ENCODE data around the gene EPHA8. TPM values are rescaled to one million over a fixed set of nuclear protein-coding genes. Genes with fewer than 3 reads are reported as not detected.

Gene EPHA8
- polyA plus RNA-seq, 1 donor from 2014 or later, result not detected

- Mint-ChIP-seq H3K27me3 (peaks cover 27% of the 10 kb centered on the region), H3K9me3 (no peaks in the 10 kb centered on the region), H3K4me1 (peaks cover 0 to 2% (median 0%) of the 10 kb centered on the region in 3 donors), H3K4me3 (no peak overlapping the region), H3K36me3 (peaks cover 2% of the 10 kb centered on the region), H3K27ac (no peak overlapping the region)
These were observed 15.3 kb upstream of the EPHA8 start for GRCh38 chr1:22547818-22548462.

- no peaks in the 10 kb centered on the region for H3K9me3 Mint-ChIP-seq
- H3K4me1 Mint-ChIP-seq, result no peaks in the 10 kb centered on the region
- H3K4me3 Mint-ChIP-seq, result no peak overlapping the region
- H3K36me3 Mint-ChIP-seq, result peaks cover 2% of the 10 kb centered on the region
- peaks cover 34% of the 10 kb centered on the region for H3K27me3 Mint-ChIP-seq
- no peak overlapping the region for H3K27ac Mint-ChIP-seq
These were observed 13.3 kb upstream of the EPHA8 start for GRCh38 chr1:22550021-22550420.

- Mint-ChIP-seq H3K27me3 (peaks cover 43% of the 10 kb centered on the region), H3K27ac (no peak overlapping the region), H3K4me1 (peaks cover 0 to 2% (median 0%) of the 10 kb centered on the region in 3 donors), H3K4me3 (no peak overlapping the region), H3K9me3 (no peaks in the 10 kb centered on the region), H3K36me3 (peaks cover 2% of the 10 kb centered on the region)
These were observed 11.7 kb upstream of the EPHA8 start for GRCh38 chr1:22551591-22551990.

GRCh38 chr1:22552021-22552420 is 11.3 kb upstream of the EPHA8 start:
- peaks cover under 1% of the 10 kb centered on the region for H3K36me3 Mint-ChIP-seq
- H3K27me3 Mint-ChIP-seq, result peaks cover 46% of the 10 kb centered on the region
- peaks cover 0 to 3% (median 0%) of the 10 kb centered on the region in 3 donors for H3K9me3 Mint-ChIP-seq
- no peak overlapping the region for H3K27ac Mint-ChIP-seq
- H3K4me3 Mint-ChIP-seq, result no peak overlapping the region
- peaks cover 0 to 4% (median 0%) of the 10 kb centered on the region in 3 donors for H3K4me1 Mint-ChIP-seq

- peaks cover 52% of the 10 kb centered on the region for H3K27me3 Mint-ChIP-seq
- H3K4me1 Mint-ChIP-seq, result peaks cover 0 to 4% (median 0%) of the 10 kb centered on the region in 3 donors
- H3K4me3 Mint-ChIP-seq, result no peak overlapping the region
- H3K36me3 Mint-ChIP-seq, result no peaks in the 10 kb centered on the region
- no peak overlapping the region for H3K27ac Mint-ChIP-seq
- H3K9me3 Mint-ChIP-seq, result peaks cover 0 to 3% (median 0%) of the 10 kb centered on the region in 3 donors
These were observed 10.0 kb upstream of the EPHA8 start for GRCh38 chr1:22553104-22553880.

GRCh38 chr1:22553991-22554522 is 9.2 kb upstream of the EPHA8 start:
- Mint-ChIP-seq H3K9me3 (peaks cover 0 to 3% (median 0%) of the 10 kb centered on the region in 3 donors), H3K4me1 (peaks cover 0 to 4% (median 0%) of the 10 kb centered on the region in 3 donors), H3K27me3 (peaks cover 48% of the 10 kb centered on the region), H3K36me3 (no peaks in the 10 kb centered on the region), H3K27ac (no peak overlapping the region), H3K4me3 (no peak overlapping the region)

- Mint-ChIP-seq H3K4me3 (no peak overlapping the region), H3K27ac (no peak overlapping the region), H3K4me1 (peaks cover 0 to 4% (median 0%) of the 10 kb centered on the region in 3 donors), H3K9me3 (peaks cover 0 to 3% (median 0%) of the 10 kb centered on the region in 3 donors), H3K27me3 (peaks cover 50% of the 10 kb centered on the region), H3K36me3 (no peaks in the 10 kb centered on the region)
These were observed 8.0 kb upstream of the EPHA8 start for GRCh38 chr1:22555371-22555656.

GRCh38 chr1:22556391-22557104 is 6.7 kb upstream of the EPHA8 start:
- Mint-ChIP-seq H3K27ac (no peak overlapping the region), H3K9me3 (peaks cover 0 to 3% (median 0%) of the 10 kb centered on the region in 3 donors), H3K27me3 (peaks cover 52% of the 10 kb centered on the region), H3K36me3 (no peaks in the 10 kb centered on the region), H3K4me1 (peaks cover 0 to 4% (median 0%) of the 10 kb centered on the region in 3 donors), H3K4me3 (no peak overlapping the region)

- Mint-ChIP-seq H3K4me1 (peaks cover 0 to 4% (median 0%) of the 10 kb centered on the region in 3 donors), H3K36me3 (no peaks in the 10 kb centered on the region), H3K4me3 (no peak overlapping the region), H3K27ac (no peak overlapping the region), H3K27me3 (peaks cover 59% of the 10 kb centered on the region), H3K9me3 (peaks cover 0 to 3% (median 0%) of the 10 kb centered on the region in 3 donors)
These were observed 5.8 kb upstream of the EPHA8 start for GRCh38 chr1:22557341-22557950.

- no peaks in the 10 kb centered on the region for H3K36me3 Mint-ChIP-seq
- H3K27me3 Mint-ChIP-seq, result peaks cover 46% of the 10 kb centered on the region
- H3K4me3 Mint-ChIP-seq, result peak overlapping the region in 3 of 4 donors; percentile 25 to 75 (median 47)
- no peak overlapping the region for H3K27ac Mint-ChIP-seq
- H3K9me3 Mint-ChIP-seq, result no peaks in the 10 kb centered on the region
- H3K4me1 Mint-ChIP-seq, result no peaks in the 10 kb centered on the region
These were observed 648 bp downstream of the EPHA8 start for GRCh38 chr1:22563671-22564602.

- H3K36me3 Mint-ChIP-seq, result no peaks in the 10 kb centered on the region
- H3K27me3 Mint-ChIP-seq, result peaks cover 29% of the 10 kb centered on the region
- no peaks in the 10 kb centered on the region for H3K4me1 Mint-ChIP-seq
- H3K9me3 Mint-ChIP-seq, result no peaks in the 10 kb centered on the region
- no peak overlapping the region for H3K4me3 Mint-ChIP-seq
- no peak overlapping the region for H3K27ac Mint-ChIP-seq
These were observed 2.9 kb downstream of the EPHA8 start for GRCh38 chr1:22566161-22566560.

GRCh38 chr1:22567197-22567596 is 3.9 kb downstream of the EPHA8 start:
- H3K27ac Mint-ChIP-seq, result no peak overlapping the region
- H3K9me3 Mint-ChIP-seq, result no peaks in the 10 kb centered on the region
- no peaks in the 10 kb centered on the region for H3K36me3 Mint-ChIP-seq
- peaks cover 20% of the 10 kb centered on the region for H3K27me3 Mint-ChIP-seq
- H3K4me1 Mint-ChIP-seq, result no peaks in the 10 kb centered on the region
- no peak overlapping the region for H3K4me3 Mint-ChIP-seq

GRCh38 chr1:22567994-22568393 is 4.7 kb downstream of the EPHA8 start:
- Mint-ChIP-seq H3K4me3 (no peak overlapping the region), H3K36me3 (no peaks in the 10 kb centered on the region), H3K9me3 (no peaks in the 10 kb centered on the region), H3K27ac (no peak overlapping the region), H3K4me1 (no peaks in the 10 kb centered on the region), H3K27me3 (peaks cover 14% of the 10 kb centered on the region)

GRCh38 chr1:22569269-22569668 is 6.0 kb downstream of the EPHA8 start:
- Mint-ChIP-seq H3K36me3 (no peaks in the 10 kb centered on the region), H3K9me3 (no peaks in the 10 kb centered on the region), H3K4me3 (no peak overlapping the region), H3K27me3 (peaks cover 11% of the 10 kb centered on the region), H3K4me1 (no peaks in the 10 kb centered on the region), H3K27ac (no peak overlapping the region)

Data from IgD-negative memory B cell (primary cell).